Naive thymus-derived CD8-positive, alpha-beta T cell (primary cell): ENCODE measurements around the gene LAMA4. TPM values are rescaled to one million over a fixed set of nuclear protein-coding genes. Genes with fewer than 3 reads are reported as not detected.

Experiments
- ATAC-seq, 2 donors: fragments of 150-1000 bp; cut with Tn5 transposase in 1 of 2; sonication (Bioruptor Pico), chemical (Tn5 transposase) in 1 of 2; 1 replicate in 1 of 2; 2 replicates in 1 of 2; pipeline ENCODE4 v1.10.0; 2021; ENCODE audit warnings: mild to moderate bottlenecking in 2 of 2, moderate library complexity in 2 of 2
- POLR2A ChIA-PET: fragments of 350-600 bp; sonication (Branson Sonifier 250); formaldehyde crosslinking; loops from one replicate; lab custom pipeline; 2021; ENCODE audit warnings: antibody characterized with exemption; lab: Charles Lee
- DNase-seq, 10 donors: peaks; one replicate each; pipeline versions ENCODE4 v3.0.0 to v3.0.0-alpha.2; 2020 to 2022
- H3K27ac Mint-ChIP-seq, 10 donors: one replicate each; pipeline ENCODE4 v1.8.0; 2020 to 2022; ENCODE audit warnings: mild to moderate bottlenecking in 10 of 10, mixed read lengths in 10 of 10, moderate library complexity in 4 of 10, inconsistent platforms in 1 of 10
- H3K27me3 Mint-ChIP-seq, 5 donors: one replicate each; pipeline ENCODE4 v1.8.0; 2021 to 2022; ENCODE audit warnings: mixed read lengths in 5 of 5
- H3K36me3 Mint-ChIP-seq, 3 donors: one replicate each; pipeline ENCODE4 v1.8.0; 2020 to 2022; ENCODE audit warnings: mixed read lengths in 3 of 3, mild to moderate bottlenecking in 2 of 3, inconsistent platforms in 1 of 3
- H3K4me1 Mint-ChIP-seq, 4 donors: one replicate each; pipeline ENCODE4 v1.8.0; 2021 to 2022; ENCODE audit warnings: mixed read lengths in 4 of 4
- H3K4me3 Mint-ChIP-seq, 10 donors: one replicate each; pipeline ENCODE4 v1.8.0; 2020 to 2022; ENCODE audit warnings: mild to moderate bottlenecking in 10 of 10, mixed read lengths in 10 of 10, moderate library complexity in 6 of 10, inconsistent platforms in 1 of 10
- H3K9me3 Mint-ChIP-seq, 9 donors: one replicate each; pipeline ENCODE4 v1.8.0; 2020 to 2022; ENCODE audit warnings: mixed read lengths in 9 of 9, mild to moderate bottlenecking in 3 of 9, inconsistent platforms in 1 of 9, moderate library complexity in 1 of 9
- polyA plus RNA-seq, 3 donors: library from polyadenylated mRNA; unstranded; fragments of 300-500 nt; fragmentation: Illumina TruSeq; gene quantifications; one replicate each; pipeline ENCODE4 v1.2.3, GENCODE V29; 2021
- total RNA-seq, 8 experiments: library from RNA in 2 of 8; stranded (reverse) in 2 of 8; gene quantifications; one replicate each; pipeline ENCODE4 v1.2.3 and lab custom pipeline; 2021 to 2026

The LAMA4 gene
- total and polyA plus RNA-seq, 5 experiments from 2014 or later: not detected

- no peaks in the 10 kb centered on the region for H3K9me3 Mint-ChIP-seq
- ATAC-seq: no peak
- no peak overlapping the region for H3K27ac Mint-ChIP-seq
- POLR2A ChIA-PET: no interaction called here
- peaks cover 0 to 3% (median 1%) of the 10 kb centered on the region in 3 donors for H3K36me3 Mint-ChIP-seq
- no peak overlapping the region for H3K4me3 Mint-ChIP-seq
- DNase-seq: no peak
- H3K27me3 Mint-ChIP-seq: peaks cover 6 to 28% (median 8%) of the 10 kb centered on the region in 5 donors
- peaks cover 1 to 19% (median 14%) of the 10 kb centered on the region in 4 donors for H3K4me1 Mint-ChIP-seq
Observed at GRCh38 chr6:112286500-112287144, 32.3 kb upstream of the LAMA4 start.

GRCh38 chr6:112286010-112286409 lies 31.6 kb upstream of the LAMA4 start:
- no peak overlapping the region for H3K27ac Mint-ChIP-seq
- peaks cover 1 to 19% (median 14%) of the 10 kb centered on the region in 4 donors for H3K4me1 Mint-ChIP-seq
- peaks cover 0 to 1% (median 0%) of the 10 kb centered on the region in 3 donors for H3K36me3 Mint-ChIP-seq
- POLR2A ChIA-PET: no interaction called here
- DNase-seq: peak in 6 of 10 donors; percentile 1 to 66 (median 30)
- peak; percentile 41 to 77 for ATAC-seq
- peaks cover 5 to 22% (median 8%) of the 10 kb centered on the region in 5 donors for H3K27me3 Mint-ChIP-seq
- H3K9me3 Mint-ChIP-seq: no peaks in the 10 kb centered on the region
- no peak overlapping the region for H3K4me3 Mint-ChIP-seq

DNA sequence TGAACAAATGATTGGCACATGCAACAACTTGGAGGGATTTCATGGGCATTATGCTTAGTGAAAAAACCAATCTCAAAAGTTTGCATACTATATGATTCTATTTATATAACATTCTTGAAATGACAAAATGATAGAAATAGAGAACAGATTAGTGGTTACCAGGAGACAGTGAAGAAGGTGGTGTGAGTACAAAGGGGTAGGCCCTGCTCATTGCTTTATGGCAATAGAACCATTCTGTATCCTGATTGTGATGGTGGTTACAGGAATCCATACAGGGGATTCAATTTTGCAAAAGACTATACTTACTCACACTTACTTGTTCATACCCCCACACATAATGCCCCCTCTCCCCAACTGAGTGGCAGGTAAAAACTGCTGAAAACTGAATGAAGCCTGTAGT lies 30.2 kb upstream of the LAMA4 start:
- Mint-ChIP-seq H3K27ac (no peak overlapping the region), H3K4me1 (peaks cover 1 to 19% (median 14%) of the 10 kb centered on the region in 4 donors), H3K36me3 (no peaks in the 10 kb centered on the region), H3K4me3 (no peak overlapping the region), H3K9me3 (no peaks in the 10 kb centered on the region), H3K27me3 (peaks cover 6 to 22% (median 12%) of the 10 kb centered on the region in 5 donors)
- POLR2A ChIA-PET: no interaction called here
- no peak for DNase-seq
- ATAC-seq: no peak

- Mint-ChIP-seq H3K9me3 (no peaks in the 10 kb centered on the region), H3K4me1 (peaks cover 1 to 19% (median 14%) of the 10 kb centered on the region in 4 donors), H3K36me3 (no peaks in the 10 kb centered on the region), H3K4me3 (no peak overlapping the region), H3K27me3 (peaks cover 6 to 24% (median 14%) of the 10 kb centered on the region in 5 donors), H3K27ac (no peak overlapping the region)
- DNase-seq: no peak
- ATAC-seq: no peak
- POLR2A ChIA-PET: no interaction called here
Observed at GRCh38 chr6:112283621-112284020, 29.3 kb upstream of the LAMA4 start.

GRCh38 chr6:112281821-112282615 lies 27.7 kb upstream of the LAMA4 start:
- Mint-ChIP-seq H3K4me1 (peaks cover 1 to 19% (median 12%) of the 10 kb centered on the region in 4 donors), H3K9me3 (no peaks in the 10 kb centered on the region), H3K36me3 (no peaks in the 10 kb centered on the region), H3K4me3 (no peak overlapping the region), H3K27ac (no peak overlapping the region), H3K27me3 (peaks cover 6 to 30% (median 14%) of the 10 kb centered on the region in 5 donors)
- POLR2A ChIA-PET: no interaction called here
- ATAC-seq (no peak), DNase-seq (no peak)

GRCh38 chr6:112279031-112279935 lies 24.9 kb upstream of the LAMA4 start:
- DNase-seq: no peak

GRCh38 chr6:112275365-112275764 lies 21.0 kb upstream of the LAMA4 start:
- no peak overlapping the region for H3K4me3 Mint-ChIP-seq
- POLR2A ChIA-PET: no interaction called here
- ATAC-seq: no peak
- H3K4me1 Mint-ChIP-seq: peaks cover 0 to 3% (median 0%) of the 10 kb centered on the region in 4 donors
- no peaks in the 10 kb centered on the region for H3K36me3 Mint-ChIP-seq
- H3K27me3 Mint-ChIP-seq: peaks cover 7 to 25% (median 11%) of the 10 kb centered on the region in 5 donors
- H3K27ac Mint-ChIP-seq: no peak overlapping the region
- no peak for DNase-seq
- H3K9me3 Mint-ChIP-seq: no peaks in the 10 kb centered on the region

More at GRCh38 chr6:112279031-112279935, 24.9 kb upstream of the LAMA4 start:
- ATAC-seq: no peak
- peaks cover 10 to 30% (median 19%) of the 10 kb centered on the region in 5 donors for H3K27me3 Mint-ChIP-seq
- no peaks in the 10 kb centered on the region for H3K9me3 Mint-ChIP-seq
- POLR2A ChIA-PET: no interaction called here
- H3K4me3 Mint-ChIP-seq: no peak overlapping the region
- no peak overlapping the region for H3K27ac Mint-ChIP-seq
- H3K36me3 Mint-ChIP-seq: no peaks in the 10 kb centered on the region
- H3K4me1 Mint-ChIP-seq: no peaks in the 10 kb centered on the region

DNA sequence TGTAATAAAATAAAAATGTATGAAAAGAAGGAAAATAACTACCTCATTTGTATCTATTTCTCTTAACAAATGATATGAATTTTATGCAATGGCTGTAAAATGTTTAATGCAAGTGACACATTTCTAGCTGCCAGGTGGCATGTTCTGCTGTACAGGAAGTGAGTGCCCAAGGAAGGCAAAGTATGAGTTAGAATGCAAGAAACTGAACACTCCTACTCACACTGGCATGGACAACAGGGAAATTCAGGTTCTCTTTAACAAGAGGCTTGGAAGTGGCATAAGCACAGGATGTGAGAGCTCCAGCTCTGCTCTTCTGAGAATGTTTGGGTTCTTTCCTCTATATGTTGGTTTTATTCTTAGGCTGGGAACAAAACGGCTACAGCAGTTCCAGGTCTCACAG lies 20.4 kb upstream of the LAMA4 start:
- Mint-ChIP-seq H3K4me1 (peaks cover 0 to 8% (median 2%) of the 10 kb centered on the region in 4 donors), H3K4me3 (no peak overlapping the region), H3K27me3 (peaks cover 7 to 22% (median 8%) of the 10 kb centered on the region in 5 donors), H3K27ac (no peak overlapping the region), H3K36me3 (no peaks in the 10 kb centered on the region), H3K9me3 (no peaks in the 10 kb centered on the region)
- no peak for DNase-seq
- POLR2A ChIA-PET: no interaction called here
- no peak for ATAC-seq

GRCh38 chr6:112272799-112273198 lies 18.4 kb upstream of the LAMA4 start:
- Mint-ChIP-seq H3K27me3 (peaks cover 1 to 17% (median 7%) of the 10 kb centered on the region in 5 donors), H3K36me3 (no peaks in the 10 kb centered on the region)

GRCh38 chr6:112270756-112271155 lies 16.4 kb upstream of the LAMA4 start:
- POLR2A ChIA-PET: no interaction called here
- Mint-ChIP-seq H3K4me3 (no peak overlapping the region), H3K4me1 (peaks cover 0 to 8% (median 2%) of the 10 kb centered on the region in 4 donors), H3K9me3 (no peaks in the 10 kb centered on the region), H3K36me3 (no peaks in the 10 kb centered on the region), H3K27me3 (peaks cover 0 to 12% (median 3%) of the 10 kb centered on the region in 5 donors), H3K27ac (no peak overlapping the region)
- DNase-seq: no peak
- ATAC-seq: no peak

More at GRCh38 chr6:112272799-112273198, 18.4 kb upstream of the LAMA4 start:
- Mint-ChIP-seq H3K4me1 (peaks cover 0 to 8% (median 2%) of the 10 kb centered on the region in 4 donors), H3K27ac (no peak overlapping the region), H3K4me3 (peak overlapping the region in 1 of 10 donors; percentile 9), H3K9me3 (no peaks in the 10 kb centered on the region)
- DNase-seq: no peak
- no peak for ATAC-seq
- POLR2A ChIA-PET: interaction anchor here (0.6 kb wide), 1 partner anchor 183 kb away, joined by 3 read pairs; no protein-coding TSS in a partner anchor

- POLR2A ChIA-PET: no interaction called here
- peaks cover 0 to 7% (median 3%) of the 10 kb centered on the region in 5 donors for H3K27me3 Mint-ChIP-seq
- H3K27ac Mint-ChIP-seq: no peak overlapping the region
- ATAC-seq: no peak
- no peak for DNase-seq
- no peaks in the 10 kb centered on the region for H3K36me3 Mint-ChIP-seq
- H3K4me1 Mint-ChIP-seq: peaks cover 0 to 8% (median 2%) of the 10 kb centered on the region in 4 donors
- no peaks in the 10 kb centered on the region for H3K9me3 Mint-ChIP-seq
- no peak overlapping the region for H3K4me3 Mint-ChIP-seq
Observed at GRCh38 chr6:112269979-112270566, 15.7 kb upstream of the LAMA4 start.

GRCh38 chr6:112269114-112269513 lies 14.7 kb upstream of the LAMA4 start:
- Mint-ChIP-seq H3K27me3 (peaks cover 0 to 6% (median 3%) of the 10 kb centered on the region in 5 donors), H3K27ac (no peak overlapping the region), H3K9me3 (no peaks in the 10 kb centered on the region), H3K36me3 (no peaks in the 10 kb centered on the region), H3K4me1 (peaks cover 0 to 8% (median 2%) of the 10 kb centered on the region in 4 donors), H3K4me3 (no peak overlapping the region)
- POLR2A ChIA-PET: no interaction called here
- ATAC-seq: no peak
- DNase-seq: no peak
